GM19468 (cell line): Measurements from ENCODE around the gene CUL3.
"Not testable (repeated sequence)": the region's sequence is repeated elsewhere in the genome, so short reads cannot be mapped to it uniquely, and the experiment has no call there.

Experiments
- ATAC-seq: cut with Tn5 transposase; IDR thresholded peaks from one replicate; pipeline ENCODE4 v1.9.1; 2021; ENCODE audit warnings: mild to moderate bottlenecking, moderate library complexity, moderate number of reproducible peaks; ENCODE audit not compliant: unreplicated experiment; ENCODE audit errors: extremely low read depth

Gene CUL3

GRCh38 chr2:224492531-224492930, 92.6 kb downstream of the CUL3 start:
- ATAC-seq, result no peak

GRCh38 chr2:224487940-224488339, 97.2 kb downstream of the CUL3 start:
- ATAC-seq, result not testable (repeated sequence)

GRCh38 chr2:224485081-224486014, 99.8 kb downstream of the CUL3 start:
- not testable (repeated sequence) for ATAC-seq

GRCh38 chr2:224479826-224480225, 105.3 kb downstream of the CUL3 start:
- no peak for ATAC-seq

GRCh38 chr2:224472827-224473226, 112.3 kb downstream of the CUL3 start:
- no peak for ATAC-seq

GRCh38 chr2:224472137-224472536, 113.0 kb downstream of the CUL3 start:
- no peak for ATAC-seq

- no peak for ATAC-seq
Measured at GRCh38 chr2:224469374-224469964, 115.7 kb downstream of the CUL3 start.

- ATAC-seq, result no peak
Measured at GRCh38 chr2:224466304-224466895, 118.8 kb downstream of the CUL3 start.

- no peak for ATAC-seq
Measured at GRCh38 chr2:224461391-224461790, 123.8 kb downstream of the CUL3 start.

- no peak for ATAC-seq
Measured at GRCh38 chr2:224457408-224458096, 127.6 kb downstream of the CUL3 start.

- ATAC-seq, result no peak
Measured at GRCh38 chr2:224453892-224454291, 131.3 kb downstream of the CUL3 start.

GRCh38 chr2:224449212-224450147, 135.7 kb downstream of the CUL3 start:
- no peak for ATAC-seq

GRCh38 chr2:224448236-224448635, 136.9 kb downstream of the CUL3 start:
- no peak for ATAC-seq

- no peak for ATAC-seq
Measured at GRCh38 chr2:224444783-224445182, 140.4 kb downstream of the CUL3 start.

GRCh38 chr2:224444021-224444420, 141.1 kb downstream of the CUL3 start:
- no peak for ATAC-seq

- no peak for ATAC-seq
Measured at GRCh38 chr2:224442071-224442967, 142.8 kb downstream of the CUL3 start.

GRCh38 chr2:224440988-224441387, 144.2 kb downstream of the CUL3 start:
- ATAC-seq, result no peak

- no peak for ATAC-seq
Measured at GRCh38 chr2:224438726-224439125, 146.4 kb downstream of the CUL3 start.

GRCh38 chr2:224436634-224437033, 148.5 kb downstream of the CUL3 start:
- no peak for ATAC-seq
